ENCODE measurements around the gene SERTAD4.

SERTAD4 gene

DNA sequence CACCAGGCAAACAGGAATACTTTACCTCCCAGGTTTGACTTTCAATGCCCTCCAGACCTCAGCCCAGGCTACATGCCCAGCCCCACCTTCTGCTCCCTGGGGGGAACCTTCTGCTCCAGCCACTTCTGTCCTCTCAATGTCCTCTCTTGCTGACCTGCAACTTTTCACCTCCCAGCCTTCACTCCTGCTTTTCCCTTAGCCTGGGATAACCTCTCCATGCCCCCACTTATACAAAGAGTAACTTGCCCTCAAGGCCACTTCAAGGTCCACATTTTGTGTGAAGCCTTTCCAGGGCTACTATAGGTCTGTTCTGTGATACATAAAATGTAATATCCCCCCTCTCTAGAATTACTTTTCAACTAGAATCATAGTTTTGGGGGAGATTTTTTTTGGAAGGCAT, 21.7 kb downstream of the SERTAD4 start:
- no peaks in the 10 kb centered on the region for H3K9me3 ChIP-seq (replicated peaks in 1 of 2; ENCODE audit: control insufficient read depth in 2 of 2, insufficient read depth in 1 of 2, low read depth in 1 of 2, low read length in 2 of 2)
- H3K36me3 ChIP-seq (replicated peaks in 1 of 2; ENCODE audit: control insufficient read depth in 2 of 2, insufficient read depth in 2 of 2, low read length in 2 of 2): no peaks in the 10 kb centered on the region
- no peak overlapping the region for H2BK12ac ChIP-seq (ENCODE audit: low read length)
- H3K9ac ChIP-seq (ENCODE audit: low read depth, low read length, poor library complexity): no peak overlapping the region
- peaks cover 0 to 50% (median 2%) of the 10 kb centered on the region in 3 experiments for H3K27me3 ChIP-seq (ENCODE audit: control insufficient read depth in 3 of 3, insufficient read depth in 3 of 3, low read depth in 1 of 3, low read length in 3 of 3)
- H4K91ac ChIP-seq (ENCODE audit: low read depth, low read length, poor library complexity): no peak overlapping the region
- H2AK5ac ChIP-seq (ENCODE audit: low read depth, low read length): no peak overlapping the region
- H2BK120ac ChIP-seq (ENCODE audit: low read depth, low read length): no peak overlapping the region
- H3K4me3 ChIP-seq (ENCODE audit: low read length in 2 of 2): no peak overlapping the region
- no peak overlapping the region for H3K4ac ChIP-seq (ENCODE audit: low read length)
- no peak overlapping the region for H3K4me2 ChIP-seq (ENCODE audit: insufficient read depth, low read length, poor library complexity, severe bottlenecking)
- no peak for DNase-seq (ENCODE audit: low spot score)
- H3K27ac ChIP-seq (replicated peaks; ENCODE audit: low read length): no peak overlapping the region
- no peak overlapping the region for H3K23ac ChIP-seq (ENCODE audit: low read depth, low read length, poor library complexity)
- no peak overlapping the region for H2BK15ac ChIP-seq (ENCODE audit: low read length)
- H2BK5ac ChIP-seq (ENCODE audit: low read length): no peak overlapping the region
- no peak overlapping the region for H4K8ac ChIP-seq (ENCODE audit: low read depth, low read length)
- no peak overlapping the region for H3K18ac ChIP-seq (ENCODE audit: low read length)
- H3K79me1 ChIP-seq (ENCODE audit: low read depth, low read length): no peaks in the 10 kb centered on the region
- no peak overlapping the region for H3K14ac ChIP-seq (ENCODE audit: low read length)
- no peak overlapping the region for H2AFZ ChIP-seq (ENCODE audit: low read length)
- peaks cover 10 to 13% of the 10 kb centered on the region in 2 donors for H3K4me1 ChIP-seq (ENCODE audit: control insufficient read depth in 2 of 2, insufficient read depth in 1 of 2, low read depth in 1 of 2, low read length in 2 of 2)

DNA sequence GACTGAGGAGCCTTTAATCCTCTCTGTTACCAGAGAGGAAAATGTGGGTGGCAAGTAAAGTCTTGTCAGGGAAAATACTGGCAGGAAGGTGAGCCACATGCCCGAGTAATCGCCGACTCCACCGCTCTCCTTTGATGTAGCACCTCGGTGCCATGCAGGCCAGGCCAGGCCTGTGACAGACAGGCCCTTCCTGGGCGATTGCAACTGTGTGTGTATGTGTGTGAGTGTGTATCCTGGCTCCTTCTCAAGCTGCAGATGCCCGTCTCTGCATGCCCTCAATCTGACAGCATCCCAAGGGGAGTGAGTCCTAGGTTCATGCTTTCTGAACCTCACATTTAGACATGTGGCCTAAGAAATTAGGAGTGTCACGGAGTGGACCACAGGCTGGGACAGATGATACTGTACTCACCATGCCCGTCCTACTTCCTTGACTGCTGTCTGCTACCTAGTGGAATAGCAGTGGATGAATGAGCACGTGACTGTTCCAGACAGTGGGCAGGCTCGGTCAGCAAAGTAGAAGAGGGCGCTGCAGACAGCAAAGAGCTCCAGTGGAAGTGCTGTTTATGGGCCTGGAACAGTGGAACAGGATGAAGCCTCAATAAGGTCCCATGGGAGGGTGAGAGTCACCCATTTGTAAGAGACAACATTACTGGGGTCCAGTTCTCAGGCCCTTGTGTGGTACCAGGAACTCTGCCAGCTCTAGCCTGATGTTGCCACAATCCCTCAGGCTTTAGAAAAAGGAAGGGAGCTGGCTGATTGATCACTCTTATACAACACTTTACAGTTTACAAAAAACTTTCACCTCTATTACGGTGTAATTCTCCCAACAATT, 25.3 kb downstream of the SERTAD4 start:
- WGBS, 2 donors (ENCODE audit: extremely low coverage in 2 of 2, insufficient read length in 2 of 2, insufficient replicate concordance in 1 of 2): no CpG with 5 or more reads among the region's 13 CpGs
- no peak overlapping the region for H3K27ac ChIP-seq (replicated peaks; ENCODE audit: low read length)
- no peak overlapping the region for H2AK5ac ChIP-seq (ENCODE audit: low read depth, low read length)
- H3K14ac ChIP-seq (ENCODE audit: low read length): no peak overlapping the region
- no peak overlapping the region for H2BK5ac ChIP-seq (ENCODE audit: low read length)
- H2BK15ac ChIP-seq (ENCODE audit: low read length): peak overlapping the region; percentile 50
- no peak overlapping the region for H2BK120ac ChIP-seq (ENCODE audit: low read depth, low read length)
- H3K9me3 ChIP-seq (replicated peaks in 1 of 2; ENCODE audit: control insufficient read depth in 2 of 2, insufficient read depth in 1 of 2, low read depth in 1 of 2, low read length in 2 of 2): peaks cover 0 to 2% of the 10 kb centered on the region in 2 donors
- H3K4me1 ChIP-seq (ENCODE audit: control insufficient read depth in 2 of 2, insufficient read depth in 1 of 2, low read depth in 1 of 2, low read length in 2 of 2): peaks cover 0 to 14% of the 10 kb centered on the region in 2 donors
- peak overlapping the region; percentile 59 for H2BK12ac ChIP-seq (ENCODE audit: low read length)
- H4K91ac ChIP-seq (ENCODE audit: low read depth, low read length, poor library complexity): no peak overlapping the region
- H3K79me1 ChIP-seq (ENCODE audit: low read depth, low read length): no peaks in the 10 kb centered on the region
- H3K9ac ChIP-seq (ENCODE audit: low read depth, low read length, poor library complexity): no peak overlapping the region
- H2AFZ ChIP-seq (ENCODE audit: low read length): no peak overlapping the region
- no peaks in the 10 kb centered on the region for H3K36me3 ChIP-seq (replicated peaks in 1 of 2; ENCODE audit: control insufficient read depth in 2 of 2, insufficient read depth in 2 of 2, low read length in 2 of 2)
- H4K8ac ChIP-seq (ENCODE audit: low read depth, low read length): no peak overlapping the region
- H3K27me3 ChIP-seq (ENCODE audit: control insufficient read depth in 3 of 3, insufficient read depth in 3 of 3, low read depth in 1 of 3, low read length in 3 of 3): peaks cover 0 to 38% (median 2%) of the 10 kb centered on the region in 3 experiments
- no peak overlapping the region for H3K4ac ChIP-seq (ENCODE audit: low read length)
- no peak overlapping the region for H3K4me2 ChIP-seq (ENCODE audit: insufficient read depth, low read length, poor library complexity, severe bottlenecking)
- no peak overlapping the region for H3K4me3 ChIP-seq (ENCODE audit: low read length in 2 of 2)
- H3K18ac ChIP-seq (ENCODE audit: low read length): peak overlapping the region; percentile 65
- no peak for DNase-seq (ENCODE audit: low spot score)
- H3K23ac ChIP-seq (ENCODE audit: low read depth, low read length, poor library complexity): no peak overlapping the region

DNA sequence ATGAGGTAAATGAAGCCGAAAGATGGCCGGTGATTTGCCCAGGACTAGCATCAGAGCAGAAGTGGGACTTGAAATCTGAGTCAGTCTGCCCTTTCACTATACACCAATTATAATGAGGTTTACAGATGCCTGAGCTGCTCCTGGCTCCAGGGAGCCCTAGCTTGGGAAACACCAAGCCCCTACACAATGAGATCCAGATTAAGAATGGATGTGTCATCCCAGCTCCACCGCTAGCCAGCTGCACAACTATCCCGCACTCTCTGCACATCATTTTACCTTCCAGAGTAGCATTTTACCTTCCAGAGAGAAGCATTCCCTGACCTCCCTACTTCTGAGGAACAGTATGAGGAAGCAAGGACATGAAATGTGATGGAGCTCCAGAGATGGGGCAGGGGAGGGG, 27.0 kb downstream of the SERTAD4 start:
- WGBS, 2 donors (ENCODE audit: extremely low coverage in 2 of 2, insufficient read length in 2 of 2, insufficient replicate concordance in 1 of 2): no CpG with 5 or more reads among the region's 4 CpGs
- Histone ChIP-seq H2BK15ac (ENCODE audit: low read length) (no peak overlapping the region), H3K4me3 (ENCODE audit: low read length in 2 of 2) (no peak overlapping the region), H3K23ac (ENCODE audit: low read depth, low read length, poor library complexity) (no peak overlapping the region), H2BK120ac (ENCODE audit: low read depth, low read length) (no peak overlapping the region), H2BK5ac (ENCODE audit: low read length) (no peak overlapping the region), H4K8ac (ENCODE audit: low read depth, low read length) (no peak overlapping the region), H3K14ac (ENCODE audit: low read length) (no peak overlapping the region), H3K9me3 (replicated peaks in 1 of 2; ENCODE audit: control insufficient read depth in 2 of 2, insufficient read depth in 1 of 2, low read depth in 1 of 2, low read length in 2 of 2) (peaks cover 0 to 2% of the 10 kb centered on the region in 2 donors), H3K27me3 (ENCODE audit: control insufficient read depth in 3 of 3, insufficient read depth in 3 of 3, low read depth in 1 of 3, low read length in 3 of 3) (peaks cover 0 to 34% (median 0%) of the 10 kb centered on the region in 3 experiments), H2AFZ (ENCODE audit: low read length) (no peak overlapping the region), H3K4me1 (ENCODE audit: control insufficient read depth in 2 of 2, insufficient read depth in 1 of 2, low read depth in 1 of 2, low read length in 2 of 2) (peaks cover 0 to 11% of the 10 kb centered on the region in 2 donors), H4K91ac (ENCODE audit: low read depth, low read length, poor library complexity) (no peak overlapping the region), H2AK5ac (ENCODE audit: low read depth, low read length) (no peak overlapping the region), H3K18ac (ENCODE audit: low read length) (no peak overlapping the region), H2BK12ac (ENCODE audit: low read length) (no peak overlapping the region), H3K9ac (ENCODE audit: low read depth, low read length, poor library complexity) (no peak overlapping the region), H3K36me3 (replicated peaks in 1 of 2; ENCODE audit: control insufficient read depth in 2 of 2, insufficient read depth in 2 of 2, low read length in 2 of 2) (no peaks in the 10 kb centered on the region), H3K4ac (ENCODE audit: low read length) (no peak overlapping the region), H3K27ac (replicated peaks; ENCODE audit: low read length) (peak overlapping the region; percentile 63), H3K79me1 (ENCODE audit: low read depth, low read length) (no peaks in the 10 kb centered on the region), H3K4me2 (ENCODE audit: insufficient read depth, low read length, poor library complexity, severe bottlenecking) (no peak overlapping the region)
- DNase-seq (ENCODE audit: low spot score): no peak

DNA sequence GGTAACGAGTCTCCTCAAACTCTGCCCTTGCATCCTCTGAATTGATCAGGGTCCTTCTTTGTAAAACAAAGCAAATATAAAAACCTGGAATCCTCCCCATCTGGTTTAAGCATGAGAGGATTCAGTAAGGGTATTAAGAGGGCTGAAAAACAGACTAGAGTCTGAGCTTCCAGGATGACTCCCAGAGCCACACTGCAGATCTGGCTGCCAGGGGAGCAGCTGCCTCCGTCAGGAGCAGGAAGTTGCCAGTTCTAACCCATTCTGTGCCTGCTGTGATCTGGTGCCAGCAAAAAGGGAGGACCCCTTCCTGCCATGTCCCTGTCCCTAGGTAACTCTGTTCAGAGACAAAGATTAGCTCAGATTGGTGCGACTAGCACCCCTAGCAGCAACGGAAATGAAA, 27.5 kb downstream of the SERTAD4 start:
- peak overlapping the region; percentile 63 for H3K27ac ChIP-seq (replicated peaks; ENCODE audit: low read length)
- peaks cover 0 to 29% (median 0%) of the 10 kb centered on the region in 3 experiments for H3K27me3 ChIP-seq (ENCODE audit: control insufficient read depth in 3 of 3, insufficient read depth in 3 of 3, low read depth in 1 of 3, low read length in 3 of 3)
- peak overlapping the region; percentile 39 for H3K18ac ChIP-seq (ENCODE audit: low read length)
- DNase-seq (ENCODE audit: low spot score): no peak
- H4K8ac ChIP-seq (ENCODE audit: low read depth, low read length): no peak overlapping the region
- H2BK5ac ChIP-seq (ENCODE audit: low read length): no peak overlapping the region
- H3K4ac ChIP-seq (ENCODE audit: low read length): no peak overlapping the region
- H4K91ac ChIP-seq (ENCODE audit: low read depth, low read length, poor library complexity): no peak overlapping the region
- H3K79me1 ChIP-seq (ENCODE audit: low read depth, low read length): no peaks in the 10 kb centered on the region
- H3K4me2 ChIP-seq (ENCODE audit: insufficient read depth, low read length, poor library complexity, severe bottlenecking): no peak overlapping the region
- no peak overlapping the region for H2BK15ac ChIP-seq (ENCODE audit: low read length)
- H2BK120ac ChIP-seq (ENCODE audit: low read depth, low read length): no peak overlapping the region
- peak overlapping the region; percentile 18 for H2BK12ac ChIP-seq (ENCODE audit: low read length)
- H2AFZ ChIP-seq (ENCODE audit: low read length): no peak overlapping the region
- H3K9me3 ChIP-seq (replicated peaks in 1 of 2; ENCODE audit: control insufficient read depth in 2 of 2, insufficient read depth in 1 of 2, low read depth in 1 of 2, low read length in 2 of 2): peaks cover 0 to 2% of the 10 kb centered on the region in 2 donors
- H3K9ac ChIP-seq (ENCODE audit: low read depth, low read length, poor library complexity): no peak overlapping the region
- H3K23ac ChIP-seq (ENCODE audit: low read depth, low read length, poor library complexity): no peak overlapping the region
- H2AK5ac ChIP-seq (ENCODE audit: low read depth, low read length): no peak overlapping the region
- no CpG with 5 or more reads among the region's 4 CpGs for WGBS, 2 donors (ENCODE audit: extremely low coverage in 2 of 2, insufficient read length in 2 of 2, insufficient replicate concordance in 1 of 2)
- H3K4me3 ChIP-seq (ENCODE audit: low read length in 2 of 2): no peak overlapping the region
- no peak overlapping the region for H3K14ac ChIP-seq (ENCODE audit: low read length)
- H3K4me1 ChIP-seq (ENCODE audit: control insufficient read depth in 2 of 2, insufficient read depth in 1 of 2, low read depth in 1 of 2, low read length in 2 of 2): peaks cover 0 to 11% of the 10 kb centered on the region in 2 donors
- no peaks in the 10 kb centered on the region for H3K36me3 ChIP-seq (replicated peaks in 1 of 2; ENCODE audit: control insufficient read depth in 2 of 2, insufficient read depth in 2 of 2, low read length in 2 of 2)
